ENCODE data around the gene PPP2R2C. TPM values are rescaled to one million over a fixed set of nuclear protein-coding genes. Genes with fewer than 3 reads are reported as not detected.

The PPP2R2C gene
- total RNA-seq, 2 experiments from 2014 or later = not detected

GRCh38 chr4:6339818-6340445, 132.5 kb downstream of the PPP2R2C start:
- Histone ChIP-seq H3K27ac (ENCODE audit: low read depth, low read length, poor library complexity, severe bottlenecking) (no peak overlapping the region), H3K9me2 (ENCODE audit: insufficient read depth, low read length) (no peaks in the 10 kb centered on the region), H3K79me2 (ENCODE audit: insufficient read depth, low read depth, low read length) (no peaks in the 10 kb centered on the region), H3K4me3 (ENCODE audit: low read depth, low read length, poor library complexity, severe bottlenecking) (no peak overlapping the region), H4K20me1 (ENCODE audit: insufficient read depth, low read length) (no peaks in the 10 kb centered on the region; the same call in 1 of the 2 replicates), H3K4me1 (ENCODE audit: insufficient read depth, low read length, poor library complexity, severe bottlenecking) (peaks cover 16% of the 10 kb centered on the region), H3K9me3 (ENCODE audit: low read length) (no peaks in the 10 kb centered on the region), H3K4me2 (ENCODE audit: low read length) (no peak overlapping the region), H3K36me3 (ENCODE audit: insufficient read depth, low read length) (no peaks in the 10 kb centered on the region), H2AFZ (ENCODE audit: low read length) (no peak overlapping the region)
- TF ChIP-seq, protein P1, sequence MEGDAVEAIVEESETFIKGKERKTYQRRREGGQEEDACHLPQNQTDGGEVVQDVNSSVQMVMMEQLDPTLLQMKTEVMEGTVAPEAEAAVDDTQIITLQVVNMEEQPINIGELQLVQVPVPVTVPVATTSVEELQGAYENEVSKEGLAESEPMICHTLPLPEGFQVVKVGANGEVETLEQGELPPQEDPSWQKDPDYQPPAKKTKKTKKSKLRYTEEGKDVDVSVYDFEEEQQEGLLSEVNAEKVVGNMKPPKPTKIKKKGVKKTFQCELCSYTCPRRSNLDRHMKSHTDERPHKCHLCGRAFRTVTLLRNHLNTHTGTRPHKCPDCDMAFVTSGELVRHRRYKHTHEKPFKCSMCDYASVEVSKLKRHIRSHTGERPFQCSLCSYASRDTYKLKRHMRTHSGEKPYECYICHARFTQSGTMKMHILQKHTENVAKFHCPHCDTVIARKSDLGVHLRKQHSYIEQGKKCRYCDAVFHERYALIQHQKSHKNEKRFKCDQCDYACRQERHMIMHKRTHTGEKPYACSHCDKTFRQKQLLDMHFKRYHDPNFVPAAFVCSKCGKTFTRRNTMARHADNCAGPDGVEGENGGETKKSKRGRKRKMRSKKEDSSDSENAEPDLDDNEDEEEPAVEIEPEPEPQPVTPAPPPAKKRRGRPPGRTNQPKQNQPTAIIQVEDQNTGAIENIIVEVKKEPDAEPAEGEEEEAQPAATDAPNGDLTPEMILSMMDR (conservative IDR thresholded peaks at IDR 0.05; ENCODE audit: low read length) = no peak
- TF ChIP-seq EZH2phosphoT487 (IDR thresholded peaks at IDR 0.05; ENCODE audit: borderline replicate concordance, low read depth, low read length) = no peak
- intact Hi-C loops (cut with micrococcal nuclease; ENCODE audit: unreplicated experiment) = no loop called here
- CTCF ChIA-PET (ENCODE audit: unreplicated experiment) = no interaction called here
- no TSS peak for BruUV-seq (replicated peaks)
- DNase-seq (ENCODE audit: low spot score) = no peak
- POLR2A ChIA-PET = no interaction called here

DNA sequence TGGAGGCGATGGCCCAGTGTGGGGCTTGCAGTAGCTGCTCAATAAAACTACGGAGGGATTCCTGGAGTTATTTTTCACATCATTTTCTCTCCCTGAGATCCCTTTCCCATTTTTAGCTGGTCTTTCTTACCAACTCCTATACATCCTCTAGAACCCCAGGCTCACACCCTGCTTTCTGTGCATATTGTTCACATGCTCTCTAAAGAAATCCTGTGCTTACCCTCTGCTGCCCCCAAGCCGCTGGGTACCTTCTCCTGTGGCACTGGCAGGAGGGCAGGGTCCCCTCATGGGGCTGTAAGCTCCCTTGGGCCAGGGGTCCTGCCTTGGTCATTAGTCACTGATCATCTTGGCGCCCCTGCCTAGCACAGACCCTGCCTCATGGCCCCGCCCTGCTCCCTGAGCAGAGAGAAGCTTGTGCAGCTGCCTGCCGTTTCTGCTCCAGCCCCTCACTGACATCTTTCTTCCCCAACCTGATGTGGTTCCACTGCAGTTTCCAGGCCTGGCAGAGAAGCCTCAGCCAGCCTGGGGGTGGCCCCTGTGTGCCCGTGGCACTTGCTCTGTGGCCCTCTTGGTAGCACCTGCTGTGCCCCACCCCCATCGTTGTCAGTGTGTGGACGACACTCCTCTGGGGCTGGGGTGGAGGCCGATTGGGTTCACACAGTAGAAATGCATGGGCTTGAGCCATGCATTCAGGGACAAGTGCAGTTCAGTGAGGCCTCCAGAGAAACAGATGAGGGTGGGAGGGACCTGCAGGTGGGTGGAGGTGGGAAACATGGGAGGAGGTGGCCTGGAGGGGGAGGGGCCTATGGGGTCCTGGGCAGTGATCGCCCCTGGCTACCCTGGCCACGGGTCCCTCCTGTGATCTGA, 133.2 kb downstream of the PPP2R2C start:
- intact Hi-C loops (cut with micrococcal nuclease; ENCODE audit: unreplicated experiment) = no loop called here
- CTCF ChIA-PET (ENCODE audit: unreplicated experiment) = no interaction called here
- H2AFZ ChIP-seq (ENCODE audit: low read length) = no peak overlapping the region
- no peaks in the 10 kb centered on the region for H3K9me2 ChIP-seq (ENCODE audit: insufficient read depth, low read length)
- no peak overlapping the region for H3K4me3 ChIP-seq (ENCODE audit: low read depth, low read length, poor library complexity, severe bottlenecking)
- no peaks in the 10 kb centered on the region; the same call in 1 of the 2 replicates for H4K20me1 ChIP-seq (ENCODE audit: insufficient read depth, low read length)
- H3K79me2 ChIP-seq (ENCODE audit: insufficient read depth, low read depth, low read length) = no peaks in the 10 kb centered on the region
- H3K27ac ChIP-seq (ENCODE audit: low read depth, low read length, poor library complexity, severe bottlenecking) = no peak overlapping the region
- TF ChIP-seq EZH2phosphoT487 (IDR thresholded peaks at IDR 0.05; ENCODE audit: borderline replicate concordance, low read depth, low read length) = no peak
- TF ChIP-seq, protein P1 (conservative IDR thresholded peaks at IDR 0.05; ENCODE audit: low read length) = no peak
- peaks cover 16% of the 10 kb centered on the region for H3K4me1 ChIP-seq (ENCODE audit: insufficient read depth, low read length, poor library complexity, severe bottlenecking)
- no peak overlapping the region for H3K4me2 ChIP-seq (ENCODE audit: low read length)
- H3K9me3 ChIP-seq (ENCODE audit: low read length) = no peaks in the 10 kb centered on the region
- POLR2A ChIA-PET = no interaction called here
- DNase-seq (ENCODE audit: low spot score) = no peak
- H3K36me3 ChIP-seq (ENCODE audit: insufficient read depth, low read length) = no peaks in the 10 kb centered on the region
- no TSS peak for BruUV-seq (replicated peaks)

Measured in OCI-LY7 (cell line).